GM12892 (cell line): ENCODE measurements around the gene RAP1A.

Experiments
- POLR2A ChIP-seq: IDR thresholded peaks from 2 replicates; pipeline ENCODE4 v1.6.1; 2011; ENCODE audit warnings: low read depth, low read length, control low read depth
- TAF1 ChIP-seq: IDR thresholded peaks from 2 replicates; pipeline ENCODE4 v1.6.1; 2011; ENCODE audit warnings: low read depth, mild to moderate bottlenecking, control low read depth, low read length, borderline replicate concordance

GRCh38 chr1:111690306-111690617 is 70.7 kb downstream of the RAP1A start:
- TF ChIP-seq POLR2A = no peak
- no peak for TF ChIP-seq TAF1
